GM12872 (cell line): ENCODE results near the gene AMOTL2.

ENCODE experiments used
- TF ChIP-seq, protein P1 (sequence below): IDR thresholded peaks from 3 replicates; pipeline ENCODE4 v1.5.1; 2011; ENCODE audit warnings: low read depth, mild to moderate bottlenecking, low read length, moderate library complexity; ENCODE audit not compliant: insufficient read depth

The AMOTL2 gene

DNA sequence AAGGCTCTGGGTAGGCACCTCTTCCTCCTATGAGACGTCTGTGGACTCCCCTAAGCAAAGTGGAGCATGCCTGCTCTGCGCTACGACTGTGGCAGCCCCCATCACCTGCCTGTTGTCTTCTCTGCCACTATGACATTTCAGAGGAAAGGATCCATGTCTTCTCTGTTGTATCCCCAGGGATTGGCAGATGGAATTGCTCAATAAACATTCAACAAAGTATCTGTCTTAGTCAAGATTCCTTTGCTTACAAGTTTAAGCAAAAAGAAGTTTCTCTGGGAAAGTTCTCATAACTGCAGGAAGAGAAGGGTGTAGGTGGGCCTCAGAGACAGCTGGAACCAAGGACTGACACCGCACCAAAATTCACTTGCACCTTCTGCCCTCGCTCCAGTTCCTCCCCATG, 34.3 kb downstream of the AMOTL2 start:
- TF ChIP-seq, protein P1, sequence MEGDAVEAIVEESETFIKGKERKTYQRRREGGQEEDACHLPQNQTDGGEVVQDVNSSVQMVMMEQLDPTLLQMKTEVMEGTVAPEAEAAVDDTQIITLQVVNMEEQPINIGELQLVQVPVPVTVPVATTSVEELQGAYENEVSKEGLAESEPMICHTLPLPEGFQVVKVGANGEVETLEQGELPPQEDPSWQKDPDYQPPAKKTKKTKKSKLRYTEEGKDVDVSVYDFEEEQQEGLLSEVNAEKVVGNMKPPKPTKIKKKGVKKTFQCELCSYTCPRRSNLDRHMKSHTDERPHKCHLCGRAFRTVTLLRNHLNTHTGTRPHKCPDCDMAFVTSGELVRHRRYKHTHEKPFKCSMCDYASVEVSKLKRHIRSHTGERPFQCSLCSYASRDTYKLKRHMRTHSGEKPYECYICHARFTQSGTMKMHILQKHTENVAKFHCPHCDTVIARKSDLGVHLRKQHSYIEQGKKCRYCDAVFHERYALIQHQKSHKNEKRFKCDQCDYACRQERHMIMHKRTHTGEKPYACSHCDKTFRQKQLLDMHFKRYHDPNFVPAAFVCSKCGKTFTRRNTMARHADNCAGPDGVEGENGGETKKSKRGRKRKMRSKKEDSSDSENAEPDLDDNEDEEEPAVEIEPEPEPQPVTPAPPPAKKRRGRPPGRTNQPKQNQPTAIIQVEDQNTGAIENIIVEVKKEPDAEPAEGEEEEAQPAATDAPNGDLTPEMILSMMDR: no peak

DNA sequence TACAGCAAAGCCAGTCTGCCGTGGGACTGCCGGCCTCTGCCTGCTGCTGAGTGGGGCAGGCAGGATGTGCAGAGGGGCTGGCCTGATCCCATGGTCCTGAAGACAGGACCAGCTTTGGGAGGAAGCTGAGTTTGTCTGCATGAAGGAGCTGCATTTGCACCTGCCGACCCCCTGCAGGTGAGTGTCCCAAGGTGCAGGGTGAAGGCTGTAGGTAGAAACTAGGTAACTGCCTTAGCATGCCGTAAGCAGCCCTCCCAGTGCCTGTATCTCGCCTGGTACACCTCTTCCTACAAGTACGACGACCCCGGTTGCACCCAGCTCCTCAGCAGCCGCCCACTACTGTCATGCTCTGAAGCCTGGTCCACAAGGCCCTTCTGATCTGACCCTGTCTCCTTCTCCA, 34.9 kb downstream of the AMOTL2 start:
- TF ChIP-seq, protein P1: peak; percentile 28; the same call in 1 of the 3 replicates

GRCh38 chr3:134338516-134339261, 35.6 kb downstream of the AMOTL2 start:
- TF ChIP-seq, protein P1: no peak

- TF ChIP-seq, protein P1: no peak
These were observed 36.1 kb downstream of the AMOTL2 start for GRCh38 chr3:134338201-134338512.

DNA sequence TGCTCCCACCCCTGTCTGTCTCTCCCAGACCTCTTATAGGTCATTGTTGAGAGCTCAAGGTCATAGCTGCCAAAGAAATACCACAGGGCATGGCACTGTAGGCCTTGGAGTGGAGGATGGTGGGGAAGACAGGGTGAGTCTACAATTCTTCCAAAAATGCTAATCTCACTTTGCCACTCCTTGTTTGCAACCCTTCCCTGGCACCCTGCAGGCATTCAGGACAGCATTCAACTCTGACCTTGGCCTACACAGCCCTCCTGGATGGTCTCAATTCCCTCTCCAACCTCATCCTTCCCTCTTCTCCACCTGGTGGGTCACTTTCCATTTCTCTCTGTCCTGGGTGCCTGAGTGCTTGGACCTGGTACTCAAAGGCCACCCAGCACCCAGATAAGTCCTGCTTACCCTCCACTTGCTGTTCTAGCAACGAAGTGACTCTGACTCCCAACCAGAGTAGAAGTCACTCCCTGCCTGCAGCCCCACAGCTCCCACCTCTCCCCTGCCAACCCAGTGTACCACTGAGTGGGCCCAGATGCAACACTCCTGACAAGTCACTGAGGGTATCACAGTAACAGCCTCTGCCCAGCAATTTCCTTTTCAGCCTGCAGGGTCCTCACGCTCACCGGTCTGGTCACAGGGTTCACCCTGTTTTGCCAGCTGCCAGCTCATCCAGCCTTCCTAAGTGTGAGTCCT, 36.6 kb downstream of the AMOTL2 start:
- TF ChIP-seq, protein P1: no peak

DNA sequence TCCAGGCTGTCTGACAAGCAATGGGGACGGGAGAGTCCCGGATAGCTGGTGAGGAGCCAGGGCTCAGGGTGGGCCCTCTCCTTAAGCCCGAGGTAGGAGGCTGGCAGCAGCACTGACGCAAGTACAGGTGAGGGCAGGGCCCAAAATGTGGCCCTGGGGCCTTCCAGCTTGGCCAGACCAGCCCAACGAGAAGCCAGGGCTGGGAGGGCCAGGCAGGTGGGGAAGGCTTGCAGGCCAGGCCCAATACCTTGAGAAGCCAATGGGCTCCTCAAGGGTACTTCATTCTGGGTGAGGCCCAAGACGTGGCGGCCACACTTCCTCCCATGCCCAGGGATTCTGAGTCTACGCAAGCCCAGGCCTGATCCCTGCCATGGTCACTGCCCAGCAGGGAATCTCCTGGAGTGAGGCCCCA, 37.2 kb downstream of the AMOTL2 start:
- TF ChIP-seq, protein P1: no peak

- TF ChIP-seq, protein P1: no peak
These were observed 37.7 kb downstream of the AMOTL2 start for GRCh38 chr3:134336587-134336986.
